ENCODE results near the gene NLGN3.

Gene NLGN3

DNA sequence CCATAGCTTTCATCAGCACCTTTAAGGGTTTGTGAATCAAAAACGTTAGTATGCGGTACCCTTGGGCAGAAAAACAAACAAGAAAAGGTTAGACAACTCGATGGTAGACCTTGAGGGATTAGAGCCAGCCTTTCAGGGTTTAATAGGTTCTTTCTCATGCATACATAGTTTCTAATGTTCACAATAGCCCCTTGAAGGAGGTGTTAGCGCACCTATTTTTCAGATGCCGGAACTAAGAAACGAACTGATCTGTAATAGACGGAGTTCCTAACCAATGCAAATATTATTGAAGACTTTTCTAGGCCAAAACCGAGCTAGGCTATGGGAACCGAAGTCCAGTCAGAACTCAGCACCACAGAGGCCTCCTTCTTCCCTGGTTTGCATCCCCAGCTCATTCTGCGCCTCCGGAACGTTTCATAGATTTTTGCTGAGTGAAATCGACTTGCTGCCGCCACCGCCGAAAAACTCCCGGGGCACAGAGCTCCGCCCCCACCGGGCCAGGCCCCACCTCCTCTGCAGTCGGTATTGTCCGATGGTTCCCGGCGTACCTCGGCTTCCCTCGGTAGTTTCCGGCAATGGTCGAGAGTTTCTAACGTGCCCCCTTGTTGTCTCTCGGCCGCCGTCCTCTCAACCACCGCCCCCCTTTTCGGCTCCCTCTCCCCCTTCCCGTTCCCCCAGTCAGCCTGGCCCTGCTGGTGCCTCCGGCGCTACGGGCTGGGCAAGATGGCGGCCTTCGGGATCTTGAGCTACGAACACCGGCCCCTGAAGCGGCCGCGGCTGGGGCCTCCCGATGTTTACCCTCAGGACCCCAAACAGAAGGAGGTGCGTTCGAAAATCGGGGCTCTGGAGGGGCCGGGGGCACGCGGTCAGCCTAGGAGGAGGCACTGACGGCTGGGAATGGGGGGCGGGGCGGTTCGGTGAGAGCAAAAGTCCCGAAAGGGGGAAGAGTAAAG, 26.3 kb upstream of the NLGN3 start, which contains the start of gene MED12:
Gene MED12, plus strand, starts transcription at position 565 of the 953 bp plus-strand sequence. Its CDS starts 159 bp downstream, at position 724.
- DNase-seq (ENCODE audit: low read depth, low spot score): no peak

DNA sequence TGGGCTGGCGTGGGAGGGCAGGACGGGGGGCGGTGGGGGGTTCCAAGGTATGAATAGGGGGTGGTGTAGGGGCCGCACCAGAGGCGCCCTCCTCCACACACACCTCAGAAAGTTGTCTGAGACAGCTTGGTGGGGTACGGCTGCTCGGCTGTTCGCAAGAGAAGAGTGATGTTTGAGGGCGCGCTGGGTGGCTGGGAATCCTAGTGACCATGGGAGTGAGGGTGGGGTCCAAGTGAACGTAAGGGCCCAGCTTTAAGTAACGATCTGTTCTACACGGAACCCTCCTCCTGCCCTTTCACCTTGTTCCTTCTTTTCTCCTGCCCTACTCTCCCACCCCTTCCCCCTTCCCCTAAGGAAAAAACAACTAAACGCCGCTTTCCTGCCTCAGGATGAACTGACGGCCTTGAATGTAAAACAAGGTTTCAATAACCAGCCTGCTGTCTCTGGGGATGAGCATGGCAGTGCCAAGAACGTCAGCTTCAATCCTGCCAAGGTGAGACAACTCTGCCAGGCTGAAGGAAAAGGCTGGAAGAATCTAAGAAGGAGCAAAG, 25.6 kb upstream of the NLGN3 start:
- no peak for DNase-seq (ENCODE audit: low read depth, low spot score)

DNA sequence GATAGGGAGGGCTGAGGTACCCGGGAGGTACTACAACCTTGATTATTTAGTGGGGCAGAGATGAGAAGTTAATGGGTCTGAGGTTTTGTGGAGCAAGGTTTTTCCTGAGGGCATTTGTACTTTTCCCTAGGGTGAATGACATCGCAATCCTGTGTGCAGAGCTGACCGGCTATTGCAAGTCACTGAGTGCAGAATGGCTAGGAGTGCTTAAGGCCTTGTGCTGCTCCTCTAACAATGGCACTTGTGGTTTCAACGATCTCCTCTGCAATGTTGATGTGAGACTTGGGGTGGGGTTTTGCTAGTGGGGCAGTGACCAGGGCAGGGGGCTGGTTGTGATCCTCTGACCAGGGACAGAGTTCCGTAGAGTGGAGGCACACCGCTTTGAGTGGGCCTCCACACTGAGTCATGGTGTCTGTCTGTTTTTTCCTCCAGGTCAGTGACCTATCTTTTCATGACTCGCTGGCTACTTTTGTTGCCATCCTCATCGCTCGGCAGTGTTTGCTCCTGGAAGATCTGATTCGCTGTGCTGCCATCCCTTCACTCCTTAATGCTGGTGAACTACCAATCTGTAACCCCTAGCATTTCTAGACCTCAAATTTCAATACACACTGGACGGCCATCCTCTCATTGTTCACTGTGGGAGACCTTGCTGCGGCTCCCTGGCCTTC, 16.3 kb upstream of the NLGN3 start:
- DNase-seq (ENCODE audit: low read depth, low spot score): no peak

DNA sequence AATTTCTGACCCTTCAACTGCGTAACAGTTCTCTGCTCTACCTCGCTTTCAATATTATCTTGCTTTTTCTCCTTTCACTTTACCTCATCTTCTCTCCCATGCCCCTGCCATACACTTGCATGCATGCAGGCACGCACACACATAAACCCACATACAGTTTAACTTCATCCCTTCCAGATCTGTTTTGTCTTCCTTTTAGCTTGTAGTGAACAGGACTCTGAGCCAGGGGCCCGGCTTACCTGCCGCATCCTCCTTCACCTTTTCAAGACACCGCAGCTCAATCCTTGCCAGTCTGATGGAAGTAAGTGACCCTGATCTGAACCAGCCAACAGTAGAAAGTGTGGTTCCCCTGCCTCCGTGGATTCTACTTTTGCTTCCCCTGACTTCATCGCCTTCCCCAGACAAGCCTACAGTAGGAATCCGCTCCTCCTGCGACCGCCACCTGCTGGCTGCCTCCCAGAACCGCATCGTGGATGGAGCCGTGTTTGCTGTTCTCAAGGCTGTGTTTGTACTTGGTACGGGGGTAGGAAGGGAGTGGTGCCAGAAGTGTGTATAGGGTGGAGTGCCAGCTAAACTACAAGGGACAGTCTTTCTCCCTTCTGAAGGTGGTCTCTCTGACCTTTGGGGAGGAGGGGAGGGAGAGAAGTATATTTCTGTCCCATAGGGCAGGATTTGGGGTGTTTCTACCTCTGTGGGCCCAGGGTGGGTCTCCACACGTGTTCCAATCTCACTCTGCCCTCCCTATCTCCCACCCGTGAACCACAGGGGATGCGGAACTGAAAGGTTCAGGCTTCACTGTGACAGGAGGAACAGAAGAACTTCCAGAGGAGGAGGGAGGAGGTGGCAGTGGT, 15.5 kb upstream of the NLGN3 start:
- DNase-seq (ENCODE audit: low read depth, low spot score): no peak

DNA sequence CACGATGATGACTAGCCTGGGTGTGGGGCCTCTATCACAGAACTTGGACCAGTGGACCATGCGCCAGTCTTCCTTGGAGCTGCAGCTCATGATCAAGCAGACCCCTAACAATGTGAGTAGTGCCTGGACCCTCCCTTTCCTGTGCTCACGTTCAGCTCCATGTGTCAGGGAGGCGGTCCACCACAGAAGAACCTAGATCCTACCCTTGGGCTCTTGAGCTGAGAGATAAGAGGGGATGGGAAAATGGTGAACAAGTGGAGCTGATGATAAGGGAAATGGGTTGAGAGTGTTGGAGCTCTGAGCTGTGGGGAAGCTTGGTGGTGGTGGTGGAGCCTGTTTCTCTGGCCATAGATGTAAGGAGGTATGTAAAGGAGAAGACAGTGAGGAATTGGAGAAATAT, 13.1 kb upstream of the NLGN3 start:
- no peak for DNase-seq (ENCODE audit: low read depth, low spot score)

DNA sequence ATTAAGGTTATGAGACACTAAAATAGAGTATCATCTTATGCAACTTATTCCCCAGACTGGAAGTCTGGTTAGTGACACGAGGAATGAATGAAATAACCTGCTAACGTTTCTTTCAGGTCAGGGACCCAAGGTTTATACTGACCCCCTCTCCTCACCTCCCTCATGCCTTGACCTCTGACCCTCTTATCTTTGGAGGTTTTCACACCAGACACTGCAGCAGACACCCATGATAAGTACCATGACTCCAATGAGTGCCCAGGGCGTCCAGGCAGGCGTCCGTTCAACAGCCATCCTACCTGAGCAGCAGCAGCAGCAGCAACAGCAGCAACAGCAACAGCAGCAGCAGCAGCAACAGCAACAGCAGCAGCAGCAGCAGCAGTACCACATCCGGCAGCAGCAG, 4.2 kb upstream of the NLGN3 start:
- no peak for DNase-seq (ENCODE audit: low read depth, low spot score)

DNA sequence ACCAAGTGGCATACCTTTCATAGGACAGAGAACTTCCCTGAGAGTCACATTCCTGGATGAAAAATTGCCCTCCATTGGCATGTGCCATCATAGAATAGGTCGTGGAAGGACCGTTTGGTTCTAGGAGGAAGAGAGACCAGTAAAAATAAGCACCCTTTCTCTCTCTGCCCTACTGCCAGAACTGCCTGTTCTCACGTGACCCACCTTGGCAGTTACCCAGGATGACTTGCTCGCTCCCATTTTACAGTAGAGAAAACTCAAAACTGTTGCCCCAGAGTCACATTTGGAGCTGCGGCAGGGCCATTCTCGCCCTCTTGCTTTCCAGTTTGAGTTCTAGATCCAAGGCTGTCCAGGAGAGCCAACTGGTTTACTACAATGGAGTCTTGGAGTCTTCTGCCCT, 1.1 kb upstream of the NLGN3 start:
- DNase-seq (ENCODE audit: low read depth, low spot score): no peak

DNA sequence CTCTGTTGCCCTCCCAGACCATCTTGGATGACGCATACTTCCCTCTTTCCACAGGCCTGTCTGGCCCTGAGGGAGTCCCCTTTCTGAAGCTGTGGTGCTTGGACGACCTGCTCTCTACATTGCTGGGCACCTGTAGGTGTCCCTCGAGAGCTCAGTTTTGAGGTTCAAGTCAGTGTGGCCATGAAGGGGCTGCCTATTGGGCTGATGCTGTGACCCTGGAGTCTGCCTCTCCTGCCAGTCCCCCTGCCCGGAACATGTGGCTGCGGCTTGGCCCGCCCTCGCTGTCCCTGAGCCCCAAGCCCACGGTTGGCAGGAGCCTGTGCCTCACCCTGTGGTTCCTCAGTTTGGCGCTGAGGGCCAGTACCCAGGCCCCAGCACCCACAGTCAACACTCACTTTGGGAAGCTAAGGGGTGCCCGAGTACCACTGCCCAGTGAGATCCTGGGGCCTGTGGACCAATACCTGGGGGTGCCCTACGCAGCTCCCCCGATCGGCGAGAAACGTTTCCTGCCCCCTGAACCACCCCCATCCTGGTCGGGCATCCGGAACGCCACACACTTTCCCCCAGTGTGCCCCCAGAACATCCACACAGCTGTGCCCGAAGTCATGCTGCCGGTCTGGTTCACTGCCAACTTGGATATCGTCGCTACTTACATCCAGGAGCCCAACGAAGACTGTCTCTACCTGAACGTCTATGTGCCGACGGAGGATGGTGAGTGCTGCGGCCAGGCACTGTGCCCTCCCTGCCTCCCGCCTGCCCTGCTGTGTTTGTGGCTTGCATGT, 3.0 kb downstream of the NLGN3 start:
- no peak for DNase-seq (ENCODE audit: low read depth, low spot score)

DNA sequence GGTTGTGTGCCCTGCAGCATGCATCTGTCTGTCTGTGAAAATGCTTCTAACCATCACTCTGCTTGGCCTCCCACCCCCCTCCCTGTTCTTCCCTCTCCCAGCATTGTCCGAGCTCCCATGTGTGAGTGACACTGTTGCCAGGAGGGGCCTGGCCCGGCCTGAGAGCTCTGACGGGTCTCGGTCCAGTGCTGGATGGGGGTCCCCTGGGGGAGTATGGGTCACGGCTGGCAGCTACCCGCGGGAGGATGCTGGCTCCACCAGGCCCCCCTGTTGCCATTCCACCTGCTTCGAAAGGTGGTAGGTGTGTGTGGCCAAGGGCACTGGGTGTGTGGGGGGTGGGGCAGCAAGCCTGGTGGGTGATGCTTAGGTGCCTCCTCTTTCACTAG, 3.6 kb downstream of the NLGN3 start:
- DNase-seq (ENCODE audit: low read depth, low spot score): no peak

DNA sequence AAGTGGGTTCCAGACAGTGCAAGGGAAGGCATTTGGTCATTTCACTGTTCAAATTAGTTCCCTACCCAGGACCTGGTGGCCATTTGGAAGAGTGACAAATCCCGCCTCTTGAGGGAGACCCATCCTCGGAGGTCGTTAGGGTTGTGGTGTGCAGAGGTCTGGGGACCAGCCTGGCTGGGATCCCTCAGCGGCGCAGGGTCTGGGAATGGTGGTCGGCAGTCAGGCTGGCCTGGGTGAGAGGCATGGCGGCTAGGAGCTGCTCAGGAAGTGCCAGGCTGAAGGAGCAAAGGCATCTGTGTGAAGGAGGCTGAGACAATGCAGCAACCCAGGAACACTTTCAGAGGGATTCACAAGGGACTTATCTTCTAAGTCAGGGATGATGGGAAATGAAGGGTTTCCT, 6.7 kb downstream of the NLGN3 start:
- DNase-seq (ENCODE audit: low read depth, low spot score): no peak

DNA sequence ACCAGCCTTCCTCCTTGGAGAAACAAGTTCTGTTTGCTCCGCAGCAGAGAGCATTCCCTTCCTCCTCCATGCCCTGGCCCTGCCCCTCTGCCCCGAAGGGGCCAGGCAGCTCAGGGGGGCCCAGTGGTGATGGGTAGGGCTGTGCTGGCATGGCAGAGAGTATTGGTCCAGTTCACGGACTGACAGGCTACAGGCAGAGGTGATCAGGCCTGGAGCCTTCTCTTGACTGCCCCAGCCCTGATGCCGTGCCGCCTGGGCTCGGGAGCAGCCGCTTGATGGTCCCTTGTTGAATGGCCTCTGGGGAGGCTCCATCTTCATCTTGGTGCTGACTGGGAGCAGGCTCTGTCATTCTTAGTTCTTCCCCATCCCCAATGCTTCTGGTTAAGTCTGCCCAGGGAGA, 9.6 kb downstream of the NLGN3 start:
- DNase-seq (ENCODE audit: low read depth, low spot score): no peak

DNA sequence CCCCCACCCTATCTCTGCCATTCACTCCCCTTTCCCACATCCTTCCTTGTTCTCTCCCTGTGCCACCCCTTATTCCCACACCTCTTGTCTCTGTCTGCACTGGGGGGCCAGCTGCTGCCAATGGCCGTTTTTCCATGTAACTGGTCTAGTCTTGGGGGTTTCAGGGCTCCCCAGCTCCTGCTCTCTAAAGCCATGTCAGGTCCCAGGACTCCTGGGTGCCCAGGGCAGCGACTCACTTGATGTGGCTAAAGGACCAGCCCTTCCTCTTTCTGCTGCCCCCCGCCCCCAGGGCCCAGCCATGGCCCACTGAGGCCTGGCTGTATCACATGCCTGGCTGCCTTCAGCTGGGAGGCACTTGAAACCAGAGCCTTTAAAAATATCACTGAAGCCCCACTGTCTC, 10.0 kb downstream of the NLGN3 start:
- DNase-seq (ENCODE audit: low read depth, low spot score): no peak

DNA sequence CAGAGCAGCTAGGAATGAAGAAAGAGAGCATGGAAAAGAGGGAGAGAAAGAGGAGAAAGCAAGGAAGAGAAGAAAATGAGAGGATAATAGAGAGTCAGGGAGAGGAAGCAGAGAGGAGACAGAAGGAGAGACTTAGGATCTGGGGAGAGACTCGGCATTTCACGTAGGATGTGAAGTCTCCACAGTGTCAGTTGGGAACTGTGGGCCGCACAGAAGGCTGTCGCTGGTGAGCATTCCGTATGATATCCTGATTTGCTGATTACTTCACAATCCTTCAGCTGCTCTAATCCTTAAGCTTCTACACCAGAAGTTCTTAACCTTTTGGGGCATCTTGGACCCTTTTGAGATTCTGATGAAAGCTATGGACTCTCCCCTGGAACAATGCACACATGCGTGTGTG, 14.0 kb downstream of the NLGN3 start:
- DNase-seq (ENCODE audit: low read depth, low spot score): no peak

DNA sequence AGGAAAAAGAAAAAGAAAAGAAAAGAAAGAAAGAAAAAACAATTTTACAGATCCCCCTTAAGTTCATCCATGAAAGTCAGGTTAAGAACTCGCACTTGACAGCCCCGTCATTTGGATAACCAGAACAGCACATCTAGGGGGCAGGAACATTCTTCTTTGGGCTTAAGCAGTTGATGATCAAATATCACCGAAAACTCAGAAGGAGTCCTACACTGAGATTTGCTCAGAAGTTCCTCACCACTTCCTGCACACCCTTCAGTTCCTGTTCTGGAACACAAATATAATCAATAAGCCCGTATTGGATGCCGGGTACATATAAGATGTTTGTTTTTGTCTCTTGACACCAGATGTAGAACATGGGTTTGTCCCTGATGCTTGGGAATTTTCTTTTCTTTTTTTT, 14.7 kb downstream of the NLGN3 start:
- DNase-seq (ENCODE audit: low read depth, low spot score): no peak

DNA sequence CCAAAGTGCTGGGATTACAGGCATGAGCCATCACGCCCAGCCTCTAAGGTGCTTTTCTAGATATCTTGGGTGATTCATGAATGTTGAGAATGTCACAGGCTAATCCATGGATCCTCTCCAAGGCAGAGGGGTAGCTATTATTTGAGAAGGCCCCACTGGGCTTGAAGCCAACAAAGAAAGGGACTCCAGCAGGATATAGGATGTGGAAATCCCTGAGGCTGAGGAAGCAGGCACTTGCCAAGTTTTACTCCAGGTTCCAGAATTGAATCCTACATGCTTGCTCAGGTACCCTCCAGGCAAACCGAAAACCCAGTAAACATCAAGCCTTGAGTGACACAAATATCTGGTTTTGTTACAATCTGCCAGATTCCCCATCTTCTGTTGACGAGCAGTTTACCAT, 15.8 kb downstream of the NLGN3 start:
- DNase-seq (ENCODE audit: low read depth, low spot score): no peak

DNA sequence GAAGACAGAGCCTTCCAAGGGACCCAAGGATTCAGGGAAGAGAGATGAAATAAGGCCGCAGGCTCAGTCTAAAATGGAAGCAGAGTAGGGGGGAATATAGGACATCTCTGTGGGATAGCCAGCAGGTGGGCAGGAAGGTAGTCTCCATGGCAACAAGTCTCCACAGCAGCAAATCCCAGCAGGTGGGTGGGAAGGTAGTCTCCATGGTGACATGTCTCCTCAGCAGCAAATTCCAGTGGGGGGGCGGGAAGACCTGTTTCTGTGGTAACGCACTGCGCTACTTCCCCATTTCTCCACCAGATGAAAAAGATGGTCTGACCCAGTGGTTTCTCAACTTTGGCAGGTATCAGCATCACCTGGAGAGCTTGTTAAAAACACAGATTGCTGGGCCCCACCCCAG, 18.3 kb downstream of the NLGN3 start:
- DNase-seq (ENCODE audit: low read depth, low spot score): no peak

DNA sequence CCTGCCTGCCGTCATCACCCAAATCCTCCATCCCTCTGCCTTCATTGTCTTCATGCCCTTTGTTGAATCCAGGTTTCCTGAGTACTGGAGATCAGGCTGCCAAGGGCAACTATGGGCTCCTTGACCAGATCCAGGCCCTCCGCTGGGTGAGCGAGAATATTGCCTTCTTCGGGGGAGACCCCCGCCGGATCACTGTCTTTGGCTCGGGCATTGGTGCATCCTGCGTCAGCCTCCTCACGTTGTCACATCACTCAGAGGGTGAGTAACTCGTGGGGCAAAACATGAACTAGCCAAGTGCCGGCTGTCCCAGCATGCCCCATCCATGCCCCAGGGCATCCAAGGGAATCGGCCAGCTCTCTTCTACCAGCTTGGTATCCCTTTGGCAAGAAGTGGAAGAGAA, 19.4 kb downstream of the NLGN3 start:
- DNase-seq (ENCODE audit: low read depth, low spot score): no peak

DNA sequence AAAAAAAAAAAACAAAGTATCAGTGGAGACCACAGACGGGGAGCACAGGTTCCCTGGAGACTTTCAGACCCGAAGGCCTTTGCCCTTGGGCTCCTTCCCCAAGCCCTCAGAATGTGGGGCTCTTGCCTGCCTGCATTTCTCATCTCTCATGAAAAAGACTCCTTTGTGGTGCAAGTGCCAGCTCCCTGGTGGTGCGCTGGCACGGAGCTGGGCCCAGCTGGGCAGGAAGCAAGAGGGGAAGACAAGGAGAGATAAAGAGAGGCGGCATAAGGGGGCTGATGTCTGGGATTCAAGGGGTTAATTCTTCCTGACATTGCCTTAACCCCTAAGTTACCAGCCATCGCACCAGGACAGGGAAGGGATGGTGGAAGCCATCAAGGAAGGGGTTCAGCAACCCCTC, 21.8 kb downstream of the NLGN3 start:
- no peak for DNase-seq (ENCODE audit: low read depth, low spot score)

DNA sequence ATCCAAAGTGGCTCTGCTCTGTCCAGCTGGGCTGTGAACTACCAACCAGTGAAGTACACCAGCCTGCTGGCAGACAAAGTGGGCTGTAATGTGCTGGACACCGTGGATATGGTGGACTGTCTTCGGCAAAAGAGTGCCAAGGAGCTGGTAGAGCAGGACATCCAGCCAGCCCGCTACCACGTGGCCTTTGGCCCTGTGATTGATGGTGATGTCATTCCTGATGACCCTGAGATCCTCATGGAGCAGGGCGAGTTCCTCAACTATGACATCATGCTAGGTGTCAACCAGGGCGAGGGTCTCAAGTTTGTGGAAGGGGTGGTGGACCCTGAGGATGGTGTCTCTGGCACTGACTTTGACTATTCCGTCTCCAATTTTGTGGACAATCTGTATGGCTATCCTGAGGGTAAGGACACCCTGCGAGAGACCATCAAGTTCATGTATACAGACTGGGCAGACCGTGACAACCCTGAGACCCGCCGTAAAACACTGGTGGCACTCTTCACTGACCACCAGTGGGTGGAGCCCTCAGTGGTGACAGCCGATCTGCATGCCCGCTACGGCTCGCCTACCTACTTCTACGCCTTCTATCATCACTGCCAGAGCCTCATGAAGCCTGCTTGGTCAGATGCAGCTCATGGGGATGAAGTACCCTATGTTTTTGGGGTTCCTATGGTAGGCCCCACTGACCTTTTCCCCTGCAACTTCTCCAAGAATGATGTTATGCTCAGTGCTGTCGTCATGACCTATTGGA, 22.6 kb downstream of the NLGN3 start:
- DNase-seq (ENCODE audit: low read depth, low spot score): no peak

DNA sequence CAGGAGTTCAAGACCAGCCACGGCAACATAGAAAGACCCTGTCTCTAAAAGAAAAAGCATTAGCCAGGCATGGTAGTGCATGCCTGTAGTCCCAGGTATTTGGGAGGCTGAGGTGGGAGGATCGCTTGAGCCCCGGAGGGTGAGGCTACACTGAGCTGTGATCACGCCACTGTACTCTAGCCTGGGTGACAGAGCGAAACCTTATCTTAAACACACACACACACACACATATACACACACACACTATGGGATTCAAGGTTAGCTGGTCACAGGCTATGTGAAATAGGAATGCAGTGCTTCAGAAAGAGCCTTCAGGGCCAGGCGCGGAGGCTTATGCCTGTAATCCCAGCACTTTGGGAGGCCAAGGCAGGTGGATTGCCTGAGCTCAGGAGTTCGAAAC, 23.5 kb downstream of the NLGN3 start:
- DNase-seq (ENCODE audit: low read depth, low spot score): no peak

Measured in iPS DF 19.7 (cell line).